Ishikawa (cell line): ENCODE results near the gene RGP1.

ENCODE experiments used
- CEBPB ChIP-seq: IDR thresholded peaks from 2 replicates; pipeline ENCODE4 v1.6.1; 2012
- CREB1 ChIP-seq: IDR thresholded peaks from 2 replicates; pipeline ENCODE4 v1.6.1; 2012; ENCODE audit warnings: low read depth
- EGR1 ChIP-seq: IDR thresholded peaks from 2 replicates; pipeline ENCODE4 v1.6.1; 2012
- EP300 ChIP-seq: IDR thresholded peaks from 2 replicates; pipeline ENCODE4 v1.6.1; 2012; ENCODE audit warnings: borderline replicate concordance
- FOXM1 ChIP-seq: IDR thresholded peaks from 2 replicates; pipeline ENCODE4 v1.6.1; 2012; ENCODE audit warnings: low read depth, borderline replicate concordance
- MAX ChIP-seq: IDR thresholded peaks from 2 replicates; pipeline ENCODE4 v1.6.1; 2012
- NFIC ChIP-seq: IDR thresholded peaks from 2 replicates; pipeline ENCODE4 v1.6.1; 2012
- RAD21 ChIP-seq: IDR thresholded peaks from 2 replicates; pipeline ENCODE4 v1.6.1; 2012; ENCODE audit warnings: low read depth
- REST ChIP-seq: IDR thresholded peaks from 2 replicates; pipeline ENCODE4 v1.6.1; 2012; ENCODE audit warnings: low read depth, mild to moderate bottlenecking
- TAF1 ChIP-seq: IDR thresholded peaks from 2 replicates; pipeline ENCODE4 v1.6.1; 2012; ENCODE audit warnings: low read depth, mild to moderate bottlenecking
- TCF12 ChIP-seq: IDR thresholded peaks from 2 replicates; pipeline ENCODE4 v1.6.1; 2012; ENCODE audit warnings: low read depth
- TEAD4 ChIP-seq: IDR thresholded peaks from 2 replicates; pipeline ENCODE4 v1.6.1; 2012
- USF1 ChIP-seq: IDR thresholded peaks from 2 replicates; pipeline ENCODE4 v1.6.1; 2012
- YY1 ChIP-seq: IDR thresholded peaks from 2 replicates; pipeline ENCODE4 v1.6.1; 2012; ENCODE audit warnings: low read depth
- ZBTB7A ChIP-seq: IDR thresholded peaks from 2 replicates; pipeline ENCODE4 v1.6.1; 2012; ENCODE audit warnings: low read depth

Gene RGP1

GRCh38 chr9:35703906-35704672 lies 45.0 kb upstream of the RGP1 start:
- TF ChIP-seq EP300 (no peak), RAD21 (no peak), TEAD4 (no peak), TCF12 (no peak), MAX (no peak), TAF1 (no peak), REST (no peak), CEBPB (no peak), CREB1 (no peak), YY1 (no peak)

- TF ChIP-seq ZBTB7A (no peak), FOXM1 (no peak), YY1 (no peak), MAX (no peak), TCF12 (no peak), TEAD4 (no peak), EP300 (no peak), RAD21 (no peak), NFIC (no peak), CREB1 (no peak), USF1 (no peak), REST (no peak), EGR1 (no peak), CEBPB (no peak)
These were observed 43.7 kb upstream of the RGP1 start for GRCh38 chr9:35705372-35705771.

- TF ChIP-seq CEBPB: no peak
- TF ChIP-seq EGR1: no peak
- TF ChIP-seq USF1: no peak
- no peak for TF ChIP-seq MAX
- TF ChIP-seq EP300: no peak
- no peak for TF ChIP-seq CREB1
- no peak for TF ChIP-seq REST
- TF ChIP-seq TAF1: no peak
- no peak for TF ChIP-seq FOXM1
- no peak for TF ChIP-seq TEAD4
- no peak for TF ChIP-seq ZBTB7A
- TF ChIP-seq TCF12: no peak
- no peak for TF ChIP-seq NFIC
- no peak for TF ChIP-seq RAD21
- no peak for TF ChIP-seq YY1
These were observed 43.2 kb upstream of the RGP1 start for GRCh38 chr9:35705836-35706430.

GRCh38 chr9:35706951-35707350 lies 42.1 kb upstream of the RGP1 start:
- TF ChIP-seq EP300 (no peak), USF1 (no peak), TAF1 (no peak), CREB1 (no peak), ZBTB7A (no peak), RAD21 (no peak), NFIC (no peak), CEBPB (no peak), EGR1 (no peak), TEAD4 (no peak)
